GM12864 (cell line): ENCODE measurements around the gene ZNF107.

Source experiments
- DNase-seq: peaks from one replicate; pipeline ENCODE4 v3.0.0-alpha.2; 2011; ENCODE audit warnings: low read depth
- H3K4me3 ChIP-seq: 2 replicates; pipeline ENCODE4 v1.5.1; 2011; ENCODE audit warnings: mild to moderate bottlenecking, low read depth, low read length, control low read depth
- TF ChIP-seq, protein P1 (sequence below): IDR thresholded peaks from 2 replicates; pipeline ENCODE4 v1.5.1; 2011; ENCODE audit warnings: low read depth, mild to moderate bottlenecking, moderate library complexity, low read length, control low read depth, inconsistent platforms; ENCODE audit errors: missing control alignments

The ZNF107 gene

DNA sequence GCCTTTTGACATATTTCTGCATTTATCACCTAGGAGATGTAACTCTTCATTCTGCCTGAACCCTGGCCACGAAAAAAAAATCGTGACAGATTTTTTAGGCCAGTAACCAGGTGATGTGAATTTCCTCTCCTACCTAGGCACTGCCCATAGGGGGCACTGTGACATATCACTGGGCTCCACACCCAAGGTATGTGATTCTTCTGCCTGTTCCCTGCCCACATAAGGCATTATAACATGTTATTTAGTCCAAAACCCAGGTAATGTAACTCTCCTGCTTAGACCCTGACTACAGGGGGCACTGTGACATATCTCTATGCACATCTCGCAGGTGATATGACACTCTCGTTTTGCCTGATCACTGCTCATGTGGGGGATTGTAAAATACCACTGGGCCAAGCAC lies 29.5 kb upstream of the ZNF107 start:
- TF ChIP-seq, protein P1, sequence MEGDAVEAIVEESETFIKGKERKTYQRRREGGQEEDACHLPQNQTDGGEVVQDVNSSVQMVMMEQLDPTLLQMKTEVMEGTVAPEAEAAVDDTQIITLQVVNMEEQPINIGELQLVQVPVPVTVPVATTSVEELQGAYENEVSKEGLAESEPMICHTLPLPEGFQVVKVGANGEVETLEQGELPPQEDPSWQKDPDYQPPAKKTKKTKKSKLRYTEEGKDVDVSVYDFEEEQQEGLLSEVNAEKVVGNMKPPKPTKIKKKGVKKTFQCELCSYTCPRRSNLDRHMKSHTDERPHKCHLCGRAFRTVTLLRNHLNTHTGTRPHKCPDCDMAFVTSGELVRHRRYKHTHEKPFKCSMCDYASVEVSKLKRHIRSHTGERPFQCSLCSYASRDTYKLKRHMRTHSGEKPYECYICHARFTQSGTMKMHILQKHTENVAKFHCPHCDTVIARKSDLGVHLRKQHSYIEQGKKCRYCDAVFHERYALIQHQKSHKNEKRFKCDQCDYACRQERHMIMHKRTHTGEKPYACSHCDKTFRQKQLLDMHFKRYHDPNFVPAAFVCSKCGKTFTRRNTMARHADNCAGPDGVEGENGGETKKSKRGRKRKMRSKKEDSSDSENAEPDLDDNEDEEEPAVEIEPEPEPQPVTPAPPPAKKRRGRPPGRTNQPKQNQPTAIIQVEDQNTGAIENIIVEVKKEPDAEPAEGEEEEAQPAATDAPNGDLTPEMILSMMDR = no peak
- H3K4me3 ChIP-seq = no peak overlapping the region
- DNase-seq = no peak

DNA sequence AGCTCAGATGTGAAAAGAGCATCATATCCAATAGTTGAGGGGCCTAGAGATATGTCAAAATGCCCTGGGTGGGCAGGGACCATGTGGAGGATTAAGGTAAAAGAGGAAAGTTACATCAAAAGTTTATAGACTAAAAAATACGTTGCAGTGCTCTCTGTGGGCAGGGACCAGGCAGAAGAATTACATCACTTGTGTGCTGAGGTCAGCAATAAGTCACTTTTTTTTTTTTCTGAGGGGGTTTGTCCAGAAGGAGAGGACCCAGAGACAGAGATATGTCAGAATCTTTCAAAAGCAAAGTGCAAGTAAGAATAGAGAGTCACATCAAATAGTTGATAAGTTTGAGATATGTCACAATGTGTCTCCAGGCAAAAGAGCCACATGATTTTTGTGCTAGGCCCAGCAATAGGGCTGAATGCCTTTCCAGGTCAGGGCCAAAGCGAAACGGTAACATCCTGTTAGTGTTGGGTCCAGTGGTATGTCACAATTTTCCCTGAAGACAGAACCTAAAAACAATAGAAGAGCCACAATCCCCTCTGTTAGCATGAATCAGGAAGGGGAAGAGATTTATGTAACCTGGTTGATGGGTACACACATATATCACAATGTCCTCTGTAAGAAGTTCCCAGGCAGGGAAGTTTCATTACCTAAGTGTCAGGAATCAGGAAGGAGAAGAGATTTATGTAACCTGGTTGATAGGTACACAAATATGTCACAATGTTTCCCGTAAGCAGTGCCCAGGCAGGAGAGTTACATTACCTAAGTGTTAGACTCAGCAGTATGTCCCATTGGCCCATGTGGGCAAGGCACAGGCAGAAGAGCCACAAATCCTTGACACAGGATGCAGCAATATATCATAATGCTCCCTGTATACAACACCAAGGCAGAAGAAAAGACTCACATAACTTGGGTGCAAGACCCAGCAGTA lies 28.1 kb upstream of the ZNF107 start:
- no peak for DNase-seq
- no peak overlapping the region for H3K4me3 ChIP-seq
- TF ChIP-seq, protein P1 = no peak

DNA sequence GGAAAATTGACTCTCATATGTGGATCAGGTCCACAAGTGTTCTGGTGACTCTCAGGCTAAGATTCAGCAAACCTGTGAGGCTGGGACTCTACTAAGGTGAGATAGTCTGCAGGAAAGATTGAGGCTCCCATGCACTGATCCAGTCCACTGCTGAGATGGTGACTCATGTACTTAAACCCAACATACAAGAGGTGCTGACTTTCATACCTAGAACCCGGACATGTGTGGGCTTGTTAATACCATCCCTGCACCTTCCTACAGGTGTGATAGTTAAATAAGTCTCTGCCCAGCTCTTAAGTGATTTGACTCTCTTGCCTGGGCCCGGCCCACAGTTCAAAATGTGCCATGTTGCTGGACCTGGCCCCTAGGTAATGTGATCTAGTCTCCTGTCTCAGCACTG lies 27.1 kb upstream of the ZNF107 start:
- TF ChIP-seq, protein P1 = no peak
- no peak for DNase-seq
- H3K4me3 ChIP-seq = no peak overlapping the region

DNA sequence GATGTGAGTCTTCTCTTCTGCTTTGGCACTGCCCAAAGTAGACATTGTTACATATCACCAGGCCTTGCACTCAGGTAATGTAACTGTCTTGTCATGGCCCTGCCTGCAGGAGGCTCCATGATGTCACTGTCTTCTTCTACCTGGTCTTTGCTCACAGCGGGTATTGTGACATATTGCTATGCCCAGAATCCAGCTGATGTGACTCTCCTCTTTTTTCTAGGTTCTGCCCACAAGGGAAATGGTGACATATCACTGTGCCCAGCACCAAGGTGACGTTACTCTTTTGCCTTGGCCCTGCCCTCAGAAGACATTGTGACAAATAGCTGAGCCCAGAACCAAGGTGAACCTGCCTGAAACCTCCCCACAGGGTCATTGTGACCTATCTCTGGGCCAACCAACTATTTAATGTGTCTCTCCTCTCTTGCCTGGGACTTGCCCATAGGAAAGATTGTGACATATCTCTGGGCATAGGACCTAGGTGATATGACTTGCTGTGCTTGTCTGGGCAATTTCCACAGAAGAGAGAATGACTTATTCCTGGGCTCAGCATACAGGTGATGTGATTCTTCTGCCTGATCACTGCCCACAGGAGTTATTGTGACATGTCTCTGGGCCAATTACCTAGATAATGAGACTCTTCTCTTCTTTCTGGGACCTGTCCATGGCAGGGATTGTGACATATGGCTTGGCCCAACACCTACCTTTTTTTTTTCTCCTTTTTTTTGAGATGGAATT lies 26.5 kb upstream of the ZNF107 start:
- DNase-seq = no peak
- TF ChIP-seq, protein P1 = no peak
- H3K4me3 ChIP-seq = no peak overlapping the region

DNA sequence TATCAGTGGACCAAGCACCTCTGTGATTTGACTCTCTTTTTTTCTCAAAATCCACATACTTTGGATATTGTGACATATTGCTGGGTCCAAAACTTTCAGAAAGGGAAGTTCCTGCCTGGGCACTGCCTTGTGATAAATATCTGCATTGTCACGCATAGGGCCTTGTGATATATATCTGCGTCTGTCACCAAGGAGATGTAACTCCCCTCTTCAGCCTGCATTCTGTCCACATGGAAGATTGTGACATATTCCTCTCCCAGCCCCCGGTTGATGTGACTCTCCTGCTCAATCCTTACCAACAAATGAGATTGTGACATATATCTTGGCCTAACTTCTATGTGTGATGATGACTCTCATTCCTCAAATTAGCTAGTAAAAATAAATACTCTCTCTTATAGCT lies 25.4 kb upstream of the ZNF107 start:
- H3K4me3 ChIP-seq = no peak overlapping the region
- TF ChIP-seq, protein P1 = no peak
- DNase-seq = no peak

DNA sequence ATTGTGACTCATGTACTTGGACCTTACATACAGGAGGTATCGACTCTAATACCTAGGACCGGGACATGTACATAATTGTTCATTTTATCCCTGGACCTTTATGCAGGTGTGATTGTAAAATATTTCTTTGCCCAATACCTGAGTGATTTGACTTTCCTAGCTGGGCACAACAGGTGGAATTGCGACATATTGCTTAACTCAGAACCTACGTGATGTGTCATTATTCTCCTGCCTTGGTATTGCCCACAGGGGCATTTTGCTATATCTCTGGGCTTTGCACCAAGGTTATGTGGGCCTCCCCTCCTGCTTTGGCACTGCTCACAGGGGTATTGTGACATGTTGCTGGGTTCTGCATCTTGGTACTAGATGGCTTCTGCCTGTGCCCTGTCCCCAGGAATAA lies 23.9 kb upstream of the ZNF107 start:
- no peak for DNase-seq
- no peak overlapping the region for H3K4me3 ChIP-seq
- TF ChIP-seq, protein P1 = no peak

DNA sequence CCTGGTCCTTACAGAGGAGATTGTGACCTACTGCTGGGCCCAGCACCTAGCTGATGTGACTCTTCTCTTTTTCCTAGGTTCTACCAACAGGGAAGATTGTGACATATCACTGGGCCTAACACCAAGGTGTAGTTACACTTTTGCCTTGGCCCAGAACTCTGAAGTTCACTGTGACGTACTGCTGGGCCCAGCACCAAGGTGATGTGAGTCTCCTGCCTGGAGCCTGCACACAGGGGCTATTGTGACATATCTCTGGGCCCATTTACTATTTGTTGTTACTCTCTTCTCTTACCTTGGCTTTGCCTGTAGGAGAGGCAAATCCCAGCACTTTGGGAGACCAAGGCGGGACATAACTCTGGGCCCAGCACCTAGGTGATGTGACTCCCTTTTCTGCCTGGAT lies 23.1 kb upstream of the ZNF107 start:
- DNase-seq = no peak
- TF ChIP-seq, protein P1 = no peak
- H3K4me3 ChIP-seq = no peak overlapping the region
